CD4-positive, alpha-beta T cell treated with Interferon gamma for 1 hour (primary cell): Measurements from ENCODE around the gene LUM.

Experiments
- DNase-seq: peaks from one replicate; pipeline ENCODE4 v3.0.0-alpha.2; 2020

The LUM gene, protein sequence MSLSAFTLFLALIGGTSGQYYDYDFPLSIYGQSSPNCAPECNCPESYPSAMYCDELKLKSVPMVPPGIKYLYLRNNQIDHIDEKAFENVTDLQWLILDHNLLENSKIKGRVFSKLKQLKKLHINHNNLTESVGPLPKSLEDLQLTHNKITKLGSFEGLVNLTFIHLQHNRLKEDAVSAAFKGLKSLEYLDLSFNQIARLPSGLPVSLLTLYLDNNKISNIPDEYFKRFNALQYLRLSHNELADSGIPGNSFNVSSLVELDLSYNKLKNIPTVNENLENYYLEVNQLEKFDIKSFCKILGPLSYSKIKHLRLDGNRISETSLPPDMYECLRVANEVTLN

DNA sequence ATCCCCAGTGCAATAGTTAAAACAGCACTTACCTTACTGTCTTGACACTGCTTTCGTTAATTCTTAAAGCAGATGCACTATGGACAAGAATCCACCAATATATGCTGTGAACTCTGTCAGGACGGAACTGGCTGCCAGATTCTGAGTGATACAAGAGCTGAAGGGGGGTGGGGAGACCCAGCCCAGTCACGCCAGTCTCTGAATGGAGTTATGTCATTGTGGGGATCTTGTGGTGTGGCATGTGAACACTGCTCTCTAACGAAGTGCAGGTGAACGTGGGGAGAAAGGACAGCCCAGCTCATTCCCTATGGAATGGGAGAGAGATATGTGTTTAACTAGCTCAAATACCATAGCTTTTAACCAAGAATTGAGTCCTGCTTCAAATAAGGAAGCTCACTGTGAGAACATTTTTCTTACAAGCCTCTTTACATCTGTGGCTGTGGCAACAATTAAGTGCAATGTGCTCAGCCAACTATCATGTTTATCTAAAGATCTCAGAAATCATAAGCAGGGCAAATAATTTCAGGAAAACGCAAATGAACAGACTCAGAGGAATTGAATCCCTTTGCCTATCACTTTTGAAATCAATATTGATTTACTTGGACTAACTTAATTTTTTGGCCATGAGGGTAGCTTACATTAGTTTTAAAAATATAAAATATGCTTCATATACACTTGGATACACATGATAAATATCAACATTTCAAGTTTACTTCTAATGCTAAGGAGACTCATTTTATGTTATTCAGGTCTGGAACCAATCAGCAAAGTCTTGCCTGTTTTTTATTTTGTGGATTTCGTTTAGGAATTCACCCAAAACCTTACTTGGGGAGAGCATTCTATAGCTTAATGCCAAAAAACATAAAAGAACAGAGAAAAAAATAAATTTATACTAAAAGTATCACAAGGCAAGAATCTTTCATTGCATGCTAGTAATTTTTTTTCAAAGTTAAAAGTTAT lies at the start of gene LUM:
Gene LUM (minus strand): TSS at position 129 of the 960 bp plus-strand sequence. CDS start 2,515 bp downstream, outside the sequence.
- DNase-seq = no peak

DNA sequence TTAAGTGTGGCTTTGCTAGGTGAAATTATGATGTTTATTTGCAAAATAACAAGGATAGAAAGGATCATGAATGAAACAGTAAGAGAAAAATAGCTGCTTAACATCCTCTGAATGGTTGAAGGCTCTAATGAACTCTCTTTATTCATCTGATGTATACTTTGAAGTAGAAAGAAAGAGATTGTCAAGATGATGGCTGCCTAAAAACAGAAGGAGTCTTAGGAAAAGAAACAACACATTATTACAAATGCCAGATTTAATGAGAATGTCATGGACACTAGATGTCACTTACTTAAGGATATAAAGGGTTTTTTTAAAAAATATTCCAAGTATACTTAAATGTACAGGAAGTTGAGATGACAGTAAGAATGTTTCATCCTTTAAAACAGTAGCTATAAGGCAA lies 49.7 kb upstream of the LUM start:
- no peak for DNase-seq

DNA sequence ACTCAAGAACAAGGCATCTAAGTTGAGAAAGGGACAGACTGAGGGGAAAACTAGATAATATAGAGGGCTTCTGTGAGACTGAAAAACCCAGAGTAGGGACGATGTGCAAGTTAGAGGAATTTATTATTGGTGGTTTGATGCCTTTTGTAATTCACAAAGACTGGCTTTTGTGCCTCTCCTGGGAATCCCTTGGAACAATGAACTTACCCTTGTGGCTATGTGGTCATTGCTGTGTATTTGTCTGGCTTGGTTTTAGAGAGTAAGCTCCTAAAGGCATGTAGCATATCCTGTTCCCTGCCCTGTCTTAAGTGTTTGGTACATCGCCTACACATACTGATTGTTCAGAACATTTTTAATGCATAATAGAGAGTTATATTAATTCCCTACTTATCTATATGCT lies 44.7 kb upstream of the LUM start:
- no peak for DNase-seq

DNA sequence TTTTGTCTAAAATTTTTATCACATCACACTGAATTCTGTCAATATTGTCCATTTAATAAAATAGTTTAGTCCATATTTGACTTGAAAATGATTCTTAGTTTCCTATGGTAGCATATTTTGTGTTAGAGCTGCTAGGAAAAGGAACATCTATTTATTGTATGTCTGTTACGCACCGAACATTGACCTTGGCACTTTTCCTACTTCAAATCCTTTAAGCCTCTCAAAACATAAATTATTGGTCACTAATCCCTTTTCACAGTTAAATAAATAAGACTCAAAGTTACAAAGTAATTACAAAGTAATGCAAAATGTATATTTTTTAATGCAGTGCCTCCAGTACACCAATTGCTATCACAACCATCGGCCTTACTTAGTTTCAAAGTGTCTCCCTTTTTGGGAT lies 42.8 kb upstream of the LUM start:
- DNase-seq = no peak

DNA sequence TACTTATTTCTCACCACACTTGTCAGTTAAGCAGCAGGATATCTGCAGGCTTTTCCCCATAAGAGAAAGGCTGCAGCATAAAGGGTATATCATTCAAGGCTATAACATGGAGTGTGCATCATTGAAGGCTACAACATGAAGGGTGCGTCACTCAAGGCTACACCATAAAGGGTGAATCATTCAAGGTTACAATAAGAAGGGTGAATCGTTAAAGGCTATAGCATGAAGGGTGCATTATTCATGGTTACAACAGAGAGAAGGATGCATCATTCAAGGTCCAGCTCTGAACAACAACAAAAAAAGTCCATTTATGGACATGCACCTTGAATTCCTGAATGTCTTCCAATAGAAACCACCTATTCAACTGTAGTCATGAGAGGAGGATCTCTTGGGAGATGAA lies 32.8 kb upstream of the LUM start:
- DNase-seq = no peak

DNA sequence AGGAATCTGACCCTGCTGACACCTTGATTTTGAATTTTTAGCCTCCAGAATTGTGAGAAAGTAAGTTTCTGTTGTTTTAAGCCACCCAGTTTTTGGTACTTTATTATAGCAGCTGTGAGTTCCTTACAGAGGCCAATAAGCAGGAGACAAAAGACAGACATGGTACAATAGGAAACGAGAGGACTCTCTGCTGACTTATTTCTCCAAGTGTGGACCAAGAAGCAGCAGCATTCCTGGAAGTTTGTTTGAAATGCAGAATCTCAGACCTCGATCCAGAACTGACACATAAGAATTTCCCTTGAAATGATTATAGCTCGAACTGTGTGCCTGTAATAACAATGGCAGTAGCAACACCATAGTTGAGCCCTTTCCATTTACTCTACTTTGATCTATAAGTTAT lies 31.9 kb upstream of the LUM start:
- DNase-seq = no peak

DNA sequence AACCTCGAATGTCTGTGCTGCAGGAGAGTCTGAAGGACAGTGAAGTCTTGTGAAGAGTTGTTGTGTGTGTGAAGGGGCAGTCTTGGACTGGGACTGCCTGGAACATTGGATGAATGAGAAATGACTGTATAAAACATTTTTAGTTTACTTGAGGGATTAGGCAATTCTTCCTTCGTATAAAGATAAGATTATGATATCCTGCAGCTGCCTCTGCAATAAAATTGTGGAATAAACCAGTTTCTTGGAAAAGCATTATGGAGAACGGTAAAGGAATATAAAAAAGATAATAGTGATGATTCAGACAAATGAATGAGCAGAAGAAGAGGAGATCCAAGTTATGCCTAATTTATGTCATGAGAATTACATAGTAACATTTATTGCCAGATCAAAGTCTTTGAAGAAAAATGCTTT lies 30.9 kb upstream of the LUM start:
- no peak for DNase-seq

DNA sequence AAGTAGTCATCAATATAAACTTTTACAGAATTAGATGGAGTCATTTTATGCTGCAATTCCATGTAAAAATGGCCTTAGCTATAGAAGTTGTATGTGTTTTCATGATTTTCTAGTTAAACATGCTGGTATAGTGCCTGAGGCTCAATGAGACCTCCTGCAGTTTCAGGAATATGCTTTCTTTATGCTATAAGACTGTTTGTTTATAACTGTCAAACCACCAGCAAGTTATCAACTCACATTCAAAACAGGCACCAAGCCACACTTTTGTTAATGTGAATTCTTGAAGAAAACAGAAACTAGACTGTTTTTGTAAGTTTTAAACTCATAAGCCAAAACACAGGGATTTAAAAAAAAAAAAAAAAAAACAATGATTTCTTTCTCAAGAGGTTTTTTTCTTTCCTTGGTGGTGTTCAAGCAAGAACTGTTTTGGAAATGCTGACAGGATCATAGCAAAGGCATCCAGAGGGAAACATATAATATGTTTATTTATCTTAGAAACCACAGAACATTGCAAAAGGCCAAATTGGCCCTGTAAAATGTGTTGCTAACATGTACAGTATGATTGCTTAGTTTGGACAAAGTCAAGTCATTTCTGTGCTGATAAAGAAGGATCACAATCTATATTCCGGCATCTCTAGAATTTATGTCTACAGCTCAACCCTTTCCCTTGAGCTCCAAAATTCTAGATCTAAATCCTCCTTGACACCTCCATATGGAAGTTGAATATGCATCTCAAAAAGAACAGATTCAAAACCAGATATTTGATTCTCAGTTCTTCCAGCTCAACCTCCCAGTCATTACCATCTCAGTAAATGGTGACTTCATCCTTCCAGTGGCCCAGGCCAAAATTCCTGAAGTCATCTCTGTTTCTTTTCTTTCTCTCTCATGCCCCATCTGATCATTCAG lies 29.0 kb upstream of the LUM start:
- DNase-seq = no peak

DNA sequence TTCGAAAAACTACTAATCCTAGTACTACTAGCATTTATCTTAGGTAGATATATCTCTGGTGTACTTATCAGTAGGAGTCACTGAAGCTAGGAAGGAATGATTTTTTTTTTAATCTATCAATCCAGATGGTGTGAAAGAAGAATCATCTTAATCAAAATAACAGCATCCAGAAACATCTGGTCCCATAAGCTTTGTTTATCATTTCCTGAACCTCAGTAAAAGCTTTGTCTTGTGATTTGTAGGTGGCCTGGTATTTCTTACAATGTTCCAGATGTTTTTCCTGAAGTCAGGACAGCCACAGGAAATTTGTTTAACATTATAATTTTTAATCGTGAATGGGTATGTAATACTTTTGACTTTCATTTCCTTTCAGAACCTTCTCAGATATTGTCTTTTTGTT lies 28.0 kb upstream of the LUM start:
- DNase-seq = no peak

DNA sequence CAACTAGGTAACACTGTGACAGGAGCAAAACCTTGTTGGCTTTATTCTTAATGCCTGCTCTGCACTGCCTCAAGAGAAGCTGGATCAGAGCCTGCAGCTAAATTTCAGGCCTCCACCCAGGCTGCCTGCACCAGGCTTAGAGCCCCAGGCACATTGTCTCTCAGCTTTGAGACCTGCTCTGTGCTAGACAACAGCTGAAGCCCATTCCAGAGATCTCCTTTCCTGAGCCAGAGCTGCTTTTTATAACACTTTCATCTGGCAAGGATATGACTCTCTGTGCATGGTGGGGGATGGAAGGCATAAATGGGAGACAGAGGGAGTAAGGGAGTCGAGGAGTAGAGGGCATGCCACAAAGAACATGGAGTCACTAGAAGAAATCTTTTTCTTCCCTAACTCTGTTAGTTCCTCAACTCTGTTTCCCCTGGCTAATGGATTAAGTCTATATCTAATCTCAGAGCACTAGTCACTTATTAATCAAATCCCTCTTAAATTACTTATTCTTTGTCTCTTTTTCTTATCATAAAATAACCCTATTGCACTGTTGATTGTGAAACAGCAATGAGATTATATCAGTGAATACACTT lies 27.1 kb upstream of the LUM start:
- no peak for DNase-seq

DNA sequence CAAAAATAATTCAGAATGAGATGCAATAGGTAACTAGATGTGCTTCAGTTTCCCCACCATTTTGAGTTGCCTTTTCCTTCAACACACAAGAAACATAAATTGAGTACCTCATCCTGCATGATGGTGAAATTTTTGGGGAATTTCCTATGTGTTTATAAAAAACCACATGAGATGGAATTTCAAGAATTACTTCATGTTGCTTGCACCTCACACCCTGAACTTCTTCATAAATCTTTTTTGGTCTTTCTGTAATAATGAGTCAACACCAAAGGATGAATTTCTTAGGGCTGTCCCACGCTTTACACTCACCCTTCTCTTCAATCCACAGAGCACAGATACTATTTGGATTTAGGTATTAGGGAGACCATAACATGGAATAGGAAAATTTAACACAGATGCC lies 22.6 kb upstream of the LUM start:
- no peak for DNase-seq

DNA sequence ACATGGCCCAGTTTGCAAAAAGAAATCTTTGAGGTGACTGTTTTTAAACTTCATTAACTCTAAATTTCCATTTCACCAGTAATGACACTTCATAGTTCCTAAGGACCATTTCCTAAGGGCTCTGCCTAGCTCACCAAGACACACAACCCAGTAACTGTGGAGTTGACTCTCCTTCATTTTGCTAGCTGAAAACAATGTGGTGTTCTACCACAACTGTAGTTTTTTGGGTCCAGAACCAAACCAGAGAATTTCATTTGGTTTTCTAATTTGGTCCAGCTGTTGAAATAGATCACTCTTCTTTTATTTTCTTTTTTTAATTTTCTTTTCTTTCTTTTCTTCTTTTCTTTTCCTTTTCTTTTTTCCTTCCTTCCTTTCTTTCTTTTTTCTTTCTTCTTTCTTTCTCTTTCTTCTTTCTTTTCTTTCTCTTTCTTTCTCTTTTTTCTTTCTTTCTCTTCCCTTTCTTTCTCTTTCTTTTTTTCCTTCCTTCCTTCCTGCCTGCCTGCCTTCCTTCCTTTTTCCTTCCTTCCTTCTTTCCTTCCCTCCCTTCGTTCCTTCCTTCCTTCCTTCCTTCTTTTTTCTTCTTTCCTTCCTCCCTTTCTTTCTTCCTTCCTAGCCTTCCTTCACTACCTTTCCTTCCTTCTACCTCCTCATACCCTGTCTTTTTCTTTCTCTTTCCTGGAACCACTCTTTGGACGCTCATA lies 18.5 kb upstream of the LUM start:
- no peak for DNase-seq

DNA sequence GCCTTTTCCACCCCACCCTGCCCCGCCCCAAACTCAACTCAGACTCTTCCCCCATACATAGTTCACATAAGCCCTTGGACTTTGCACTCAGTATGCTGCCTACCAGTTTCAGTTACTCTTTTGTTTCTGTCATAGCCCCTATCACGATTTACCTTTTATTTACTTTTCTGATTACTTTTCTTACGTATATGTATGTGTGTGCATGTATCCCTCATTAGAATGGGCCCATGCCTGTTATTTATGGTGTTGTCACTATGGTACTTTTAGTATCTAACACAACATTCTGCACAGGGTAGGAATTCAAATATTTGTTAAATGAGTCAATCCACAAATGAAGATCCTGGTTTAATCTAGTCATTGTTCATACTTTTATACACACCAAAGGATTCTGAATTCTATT lies 16.5 kb upstream of the LUM start:
- DNase-seq = no peak

DNA sequence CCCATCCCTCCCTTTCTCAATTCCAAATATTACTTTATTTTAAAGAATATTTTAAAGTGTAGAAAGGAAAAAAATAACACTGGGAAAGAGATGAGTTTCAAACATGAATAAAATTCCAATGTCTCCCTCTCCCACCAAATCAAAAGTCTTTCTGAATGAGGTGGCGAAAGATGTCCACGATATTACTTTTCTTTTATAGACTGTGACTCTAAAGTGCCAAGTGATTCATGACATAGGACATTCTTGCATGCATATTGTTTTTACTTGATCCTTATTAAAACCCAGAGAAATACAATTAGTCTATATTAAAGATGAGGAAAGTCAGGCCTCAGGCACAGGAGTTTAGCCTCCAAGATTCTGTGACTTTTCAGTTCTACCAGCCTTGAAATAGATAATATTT lies 16.0 kb upstream of the LUM start:
- DNase-seq = no peak

DNA sequence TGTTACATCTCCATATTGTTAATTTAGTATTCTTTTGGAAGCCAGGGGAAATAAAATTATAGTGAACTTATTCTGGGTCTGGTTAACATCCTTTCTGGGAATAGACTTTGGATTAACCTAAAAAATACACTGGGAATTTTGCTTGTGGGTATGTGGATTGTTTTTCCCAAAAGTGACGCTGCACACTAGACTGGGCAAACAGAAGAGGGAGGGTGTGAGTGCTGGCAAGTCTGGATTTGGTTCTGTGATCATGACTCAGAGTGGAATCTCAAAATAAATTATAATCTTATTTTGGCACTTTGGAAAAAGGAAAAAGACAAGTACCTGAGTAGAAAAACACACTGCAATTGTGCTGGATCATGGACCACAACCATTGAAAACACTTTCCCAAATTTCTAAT lies 15.2 kb upstream of the LUM start:
- DNase-seq = no peak

DNA sequence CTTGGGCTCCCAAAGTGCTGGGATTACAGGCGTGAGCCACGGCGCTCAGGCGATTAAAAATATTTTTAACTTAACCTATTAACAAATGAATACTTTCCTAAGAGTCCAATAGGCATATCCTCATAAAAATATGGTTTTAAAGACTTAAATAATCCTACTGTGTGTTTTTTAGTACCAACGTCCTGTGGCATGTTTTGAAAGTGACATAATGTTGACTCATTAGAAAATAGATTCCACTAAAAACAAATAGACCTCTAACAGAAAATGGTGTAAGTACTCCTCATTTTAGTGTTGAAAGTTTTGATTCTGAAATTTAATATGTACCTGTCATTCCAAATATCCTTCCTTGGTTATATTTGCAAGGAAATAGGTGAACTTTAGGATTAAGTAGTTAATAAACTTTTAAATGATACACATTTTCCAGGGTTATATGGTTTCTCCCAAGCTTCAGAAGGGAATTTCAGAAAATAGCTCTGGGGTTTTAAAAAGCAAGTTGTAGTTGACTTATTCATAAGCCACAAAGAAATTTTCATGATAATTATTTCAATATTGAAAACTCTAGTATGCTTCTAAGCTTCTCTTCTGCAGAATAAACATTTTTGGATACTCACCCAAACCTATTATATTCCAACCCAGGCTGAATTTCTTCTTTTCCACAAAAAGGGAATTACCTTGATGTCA lies 12.1 kb upstream of the LUM start:
- no peak for DNase-seq

DNA sequence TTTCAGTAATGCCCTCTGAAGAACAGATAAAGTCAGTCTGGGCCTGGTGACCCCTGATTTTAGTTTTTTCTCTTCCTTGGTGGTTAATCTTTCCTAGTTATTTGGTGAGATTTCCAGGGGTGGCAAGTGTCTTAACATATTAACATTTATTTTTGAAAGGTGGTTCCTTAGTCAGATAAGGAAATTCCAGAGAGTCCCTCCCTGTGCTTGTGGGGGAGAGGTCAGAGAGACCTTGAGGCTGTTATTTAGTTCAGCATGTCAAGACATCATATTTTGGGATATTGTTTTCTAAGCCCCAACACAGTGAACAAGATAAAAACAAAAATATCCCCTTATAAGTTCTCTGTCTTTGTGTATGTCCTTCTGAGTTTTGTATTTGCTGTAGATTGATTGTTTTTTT lies 9.5 kb upstream of the LUM start:
- DNase-seq = no peak

DNA sequence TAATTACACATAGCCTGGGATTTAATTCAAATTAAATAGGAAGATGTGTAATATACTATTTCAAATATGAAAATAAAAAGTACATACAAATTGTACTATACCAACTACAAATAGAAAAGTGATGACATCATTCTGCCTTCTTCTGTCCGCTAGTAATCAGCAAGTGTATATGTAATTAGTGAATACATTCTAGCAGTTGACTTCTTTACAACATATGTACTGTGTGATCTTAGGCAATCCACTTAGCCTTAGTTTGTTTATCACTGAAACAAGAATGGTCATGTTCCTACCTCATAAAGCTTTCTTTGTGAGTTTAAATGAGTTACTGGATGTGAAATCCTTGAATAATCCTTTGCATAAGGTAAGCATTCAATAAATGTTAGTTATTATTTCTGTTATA lies 7.8 kb upstream of the LUM start:
- no peak for DNase-seq

DNA sequence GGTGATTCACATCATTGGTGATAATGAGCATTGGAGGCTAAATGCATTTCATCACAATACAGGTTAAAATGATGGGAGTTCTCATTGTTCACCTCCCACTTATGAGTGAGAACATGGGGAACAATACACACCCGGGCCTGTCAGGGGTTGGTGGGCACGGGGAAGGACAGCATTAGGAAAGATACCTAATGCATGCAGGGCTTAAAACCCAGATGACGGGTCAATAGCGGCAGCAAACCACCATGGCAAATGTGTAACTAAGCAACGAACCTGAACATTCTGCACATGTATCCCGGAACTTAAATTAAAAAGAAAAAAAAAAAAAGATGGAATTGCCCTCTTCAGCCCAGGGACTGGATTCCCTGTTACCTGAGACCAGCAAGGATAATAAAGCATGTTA lies 2.3 kb upstream of the LUM start:
- no peak for DNase-seq

DNA sequence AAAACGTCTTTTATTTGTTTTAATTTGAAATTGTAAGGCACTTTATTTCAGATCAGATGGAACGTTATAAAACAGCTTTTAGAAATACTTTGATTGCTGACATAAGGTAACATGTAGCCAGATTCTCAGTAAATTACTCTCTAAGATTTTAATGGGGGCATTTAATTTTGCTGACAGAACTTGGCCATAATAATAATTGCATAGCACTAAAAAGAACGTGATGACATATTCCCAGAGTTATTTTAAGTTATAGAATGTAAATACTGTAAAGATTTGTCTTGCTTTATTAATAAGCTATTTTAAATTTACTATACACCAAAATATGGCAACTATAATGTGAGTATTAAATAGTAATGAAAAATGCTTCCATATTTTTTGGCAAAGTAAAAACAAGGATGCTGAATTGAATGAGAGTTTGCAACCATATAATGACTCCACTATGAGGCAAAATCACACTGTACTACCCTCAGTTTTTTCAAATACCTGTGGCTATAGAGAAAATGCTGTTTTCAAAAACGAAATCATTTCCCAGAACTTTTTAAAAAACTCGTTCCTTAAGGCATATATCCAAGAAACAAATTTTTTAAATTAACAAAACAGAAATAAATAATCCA lies 876 bp downstream of the LUM start:
- no peak for DNase-seq
